ENCODE measurements around the gene MAPK1. TPM values are rescaled to one million over a fixed set of nuclear protein-coding genes. Genes with fewer than 3 reads are reported as not detected.
"Not testable (repeated sequence)": the region's sequence is repeated elsewhere in the genome, so short reads cannot be mapped to it uniquely, and the experiment has no call there.

The MAPK1 gene
- total RNA-seq, 4 donors from 2014 or later, result 36.0 to 57.6 (median 45.0) TPM

- Histone ChIP-seq H3K9me3 (no peaks in the 10 kb centered on the region), H3K27me3 (no peaks in the 10 kb centered on the region), H3K27ac (no peak overlapping the region), H3K4me1 (no peaks in the 10 kb centered on the region), H3K36me3 (no peaks in the 10 kb centered on the region), H3K4me3 (no peak overlapping the region)
- TF ChIP-seq, protein P1, sequence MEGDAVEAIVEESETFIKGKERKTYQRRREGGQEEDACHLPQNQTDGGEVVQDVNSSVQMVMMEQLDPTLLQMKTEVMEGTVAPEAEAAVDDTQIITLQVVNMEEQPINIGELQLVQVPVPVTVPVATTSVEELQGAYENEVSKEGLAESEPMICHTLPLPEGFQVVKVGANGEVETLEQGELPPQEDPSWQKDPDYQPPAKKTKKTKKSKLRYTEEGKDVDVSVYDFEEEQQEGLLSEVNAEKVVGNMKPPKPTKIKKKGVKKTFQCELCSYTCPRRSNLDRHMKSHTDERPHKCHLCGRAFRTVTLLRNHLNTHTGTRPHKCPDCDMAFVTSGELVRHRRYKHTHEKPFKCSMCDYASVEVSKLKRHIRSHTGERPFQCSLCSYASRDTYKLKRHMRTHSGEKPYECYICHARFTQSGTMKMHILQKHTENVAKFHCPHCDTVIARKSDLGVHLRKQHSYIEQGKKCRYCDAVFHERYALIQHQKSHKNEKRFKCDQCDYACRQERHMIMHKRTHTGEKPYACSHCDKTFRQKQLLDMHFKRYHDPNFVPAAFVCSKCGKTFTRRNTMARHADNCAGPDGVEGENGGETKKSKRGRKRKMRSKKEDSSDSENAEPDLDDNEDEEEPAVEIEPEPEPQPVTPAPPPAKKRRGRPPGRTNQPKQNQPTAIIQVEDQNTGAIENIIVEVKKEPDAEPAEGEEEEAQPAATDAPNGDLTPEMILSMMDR (IDR thresholded peaks at IDR 0.05), result no peak
- no peak for TF ChIP-seq POLR2A (IDR thresholded peaks at IDR 0.05)
- 88 to 91% methylated on average over 10 of the region's 10 CpGs for WGBS, 2 donors
- intact Hi-C loops (cut with DNase I), result no loop called here
- no peak for DNase-seq
Observed at GRCh38 chr22:21889251-21889990, 22.0 kb upstream of the MAPK1 start.

GRCh38 chr22:21887841-21888240 lies 20.4 kb upstream of the MAPK1 start:
- H3K27ac ChIP-seq, result no peak overlapping the region
- no peak for DNase-seq
- H3K27me3 ChIP-seq, result no peaks in the 10 kb centered on the region
- H3K9me3 ChIP-seq, result no peaks in the 10 kb centered on the region
- H3K4me3 ChIP-seq, result no peak overlapping the region
- intact Hi-C loops (cut with DNase I), result no loop called here
- no peaks in the 10 kb centered on the region for H3K4me1 ChIP-seq
- H3K36me3 ChIP-seq, result no peaks in the 10 kb centered on the region
- TF ChIP-seq, protein P1 (IDR thresholded peaks at IDR 0.05), result no peak
- no peak for TF ChIP-seq POLR2A (IDR thresholded peaks at IDR 0.05)

- H3K27me3 ChIP-seq; DNase-seq; H3K9me3 ChIP-seq; H3K36me3 ChIP-seq; H3K27ac ChIP-seq; H3K4me1 ChIP-seq; H3K4me3 ChIP-seq; intact Hi-C loops (cut with DNase I): not testable (repeated sequence)
- WGBS, 2 donors, result no CpG with 5 or more reads among the region's 26 CpGs
Observed at GRCh38 chr22:21883930-21884329, 16.5 kb upstream of the MAPK1 start.

GRCh38 chr22:21882754-21883333 lies 15.4 kb upstream of the MAPK1 start:
- H3K36me3 ChIP-seq; intact Hi-C loops (cut with DNase I); H3K4me1 ChIP-seq; H3K9me3 ChIP-seq; DNase-seq; H3K4me3 ChIP-seq; H3K27ac ChIP-seq; H3K27me3 ChIP-seq: not testable (repeated sequence)
- WGBS, 2 donors, result no CpG with 5 or more reads among the region's 7 CpGs

DNA sequence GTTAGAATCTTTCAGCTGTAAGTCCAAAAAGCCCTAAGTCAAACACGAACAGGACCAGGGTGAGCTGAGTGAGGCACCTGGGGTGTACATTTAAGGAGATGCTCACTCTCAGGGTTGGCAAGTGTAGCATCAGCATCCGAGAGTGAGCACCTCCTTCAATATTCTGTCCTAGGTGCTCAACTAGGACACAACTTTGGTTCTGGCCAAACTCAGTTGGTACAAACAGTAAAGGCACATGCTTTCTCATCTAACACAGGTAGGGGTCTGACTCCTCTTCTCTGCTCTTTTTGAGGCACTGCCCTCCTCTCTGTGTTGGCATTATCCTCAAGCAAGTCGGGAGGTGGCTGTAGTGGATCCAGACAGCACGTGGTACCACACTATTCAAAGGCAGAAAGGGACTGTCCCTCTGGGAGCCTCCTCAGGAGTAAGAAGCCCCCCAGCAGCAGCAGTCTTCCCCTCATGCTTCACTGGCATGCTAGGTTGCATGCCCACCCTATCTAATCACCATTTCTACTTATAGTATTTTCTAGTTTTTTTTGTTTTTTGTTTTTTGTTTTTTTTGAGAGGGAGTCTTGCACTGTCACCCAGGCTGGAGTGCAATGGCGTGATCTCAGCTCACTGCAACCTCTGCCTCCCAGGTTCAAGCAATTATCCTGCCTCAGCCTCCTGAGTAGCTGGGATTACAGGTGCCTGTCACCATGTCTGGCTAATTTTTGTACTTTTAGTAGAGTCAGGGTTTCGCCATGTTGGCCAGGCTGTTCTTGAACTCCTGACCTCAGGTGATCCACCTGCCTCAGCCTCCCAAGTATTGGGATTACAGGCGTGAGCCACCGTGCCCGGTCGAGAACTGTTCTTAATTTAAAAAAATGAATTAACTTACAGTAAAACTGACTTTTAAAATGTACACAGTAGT lies 14.7 kb upstream of the MAPK1 start:
- no peaks in the 10 kb centered on the region for H3K4me1 ChIP-seq
- H3K9me3 ChIP-seq, result no peaks in the 10 kb centered on the region
- no peaks in the 10 kb centered on the region for H3K27me3 ChIP-seq
- TF ChIP-seq POLR2A (IDR thresholded peaks at IDR 0.05), result no peak
- TF ChIP-seq, protein P1 (IDR thresholded peaks at IDR 0.05), result no peak
- H3K36me3 ChIP-seq, result no peaks in the 10 kb centered on the region
- H3K27ac ChIP-seq, result no peak overlapping the region
- WGBS, 2 donors, result 83% methylated on average over 10 of the region's 10 CpGs
- no peak for DNase-seq
- intact Hi-C loops (cut with DNase I), result no loop called here
- no peak overlapping the region for H3K4me3 ChIP-seq

Measured in esophagus squamous epithelium (tissue), 5 donors.